CD4-positive, alpha-beta T cell treated with Interleukin-6 at 100 ng/mL for 8 hours (primary cell): ENCODE measurements around the gene RASGRF1.
"Not testable (repeated sequence)": the region's sequence is repeated elsewhere in the genome, so short reads cannot be mapped to it uniquely, and the experiment has no call there.

Experiments used
- DNase-seq: peaks from one replicate; pipeline ENCODE4 v3.0.0-alpha.2; 2020; ENCODE audit warnings: mixed read lengths, low spot score

RASGRF1 gene

GRCh38 chr15:79006071-79006470 is 84.5 kb downstream of the RASGRF1 start:
- no peak for DNase-seq

- no peak for DNase-seq
Observed at GRCh38 chr15:79004336-79004735, 86.2 kb downstream of the RASGRF1 start.

GRCh38 chr15:79003896-79004295 is 86.7 kb downstream of the RASGRF1 start:
- no peak for DNase-seq

- DNase-seq, result no peak
Observed at GRCh38 chr15:79003301-79003700, 87.3 kb downstream of the RASGRF1 start.

- no peak for DNase-seq
Observed at GRCh38 chr15:79002581-79002980, 88.0 kb downstream of the RASGRF1 start.

GRCh38 chr15:78999636-79000035 is 90.9 kb downstream of the RASGRF1 start:
- DNase-seq, result no peak

GRCh38 chr15:78998526-78998925 is 92.1 kb downstream of the RASGRF1 start:
- DNase-seq, result no peak

GRCh38 chr15:78997981-78998499 is 92.5 kb downstream of the RASGRF1 start:
- DNase-seq, result no peak

- DNase-seq, result no peak
Observed at GRCh38 chr15:78996894-78997275, 93.7 kb downstream of the RASGRF1 start.

- no peak for DNase-seq
Observed at GRCh38 chr15:78995921-78996893, 94.4 kb downstream of the RASGRF1 start.

- DNase-seq, result not testable (repeated sequence)
Observed at GRCh38 chr15:78995161-78995560, 95.4 kb downstream of the RASGRF1 start.

- DNase-seq, result no peak
Observed at GRCh38 chr15:78993931-78994530, 96.5 kb downstream of the RASGRF1 start.

- no peak for DNase-seq
Observed at GRCh38 chr15:78993257-78993930, 97.2 kb downstream of the RASGRF1 start.

GRCh38 chr15:78992416-78993256 is 97.9 kb downstream of the RASGRF1 start:
- no peak for DNase-seq

- DNase-seq, result no peak
Observed at GRCh38 chr15:78991879-78992278, 98.7 kb downstream of the RASGRF1 start.

- DNase-seq, result no peak
Observed at GRCh38 chr15:78991476-78991875, 99.1 kb downstream of the RASGRF1 start.

- no peak for DNase-seq
Observed at GRCh38 chr15:78990278-78990677, 100.3 kb downstream of the RASGRF1 start.

GRCh38 chr15:78989701-78990240 is 100.8 kb downstream of the RASGRF1 start:
- no peak for DNase-seq

- DNase-seq, result no peak
Observed at GRCh38 chr15:78988361-78988911, 102.1 kb downstream of the RASGRF1 start.

- no peak for DNase-seq
Observed at GRCh38 chr15:78987556-78988360, 102.8 kb downstream of the RASGRF1 start.
